Nephron (organoid): ENCODE measurements around the gene MPDU1.
A peak's percentile ranks its signal among the peaks of the same experiment; 100 is the strongest.

Source experiments
- H3K27ac Mint-ChIP-seq, 3 experiments: 2 replicates each; pipeline ENCODE4 v1.8.0; 2020; ENCODE audit warnings: mixed read lengths in 3 of 3, mild to moderate bottlenecking in 2 of 3, moderate library complexity in 1 of 3
- H3K27me3 Mint-ChIP-seq: 2 replicates; pipeline ENCODE4 v1.8.0; 2021; ENCODE audit warnings: low read depth, mild to moderate bottlenecking, moderate library complexity, mixed read lengths
- H3K36me3 Mint-ChIP-seq: 2 replicates; pipeline ENCODE4 v1.8.0; 2020; ENCODE audit warnings: low read depth, mixed read lengths
- H3K4me1 Mint-ChIP-seq: 2 replicates; pipeline ENCODE4 v1.8.0; 2020; ENCODE audit warnings: mixed read lengths
- H3K4me3 Mint-ChIP-seq, 3 experiments: 2 replicates each; pipeline ENCODE4 v1.8.0; 2020; ENCODE audit warnings: mild to moderate bottlenecking in 3 of 3, mixed read lengths in 3 of 3, moderate library complexity in 2 of 3
- H3K9me3 Mint-ChIP-seq: 2 replicates; pipeline ENCODE4 v1.8.0; 2020; ENCODE audit warnings: mixed read lengths
- TF ChIP-seq, protein P1 (sequence below), 3 experiments: fragments of 200-600 bp; sonication (generic); IDR thresholded peaks; one replicate each; pipeline ENCODE4 v1.5.0; 2021; ENCODE audit warnings: antibody characterized with exemption in 3 of 3; ENCODE audit not compliant: unreplicated experiment in 3 of 3

MPDU1 gene

DNA sequence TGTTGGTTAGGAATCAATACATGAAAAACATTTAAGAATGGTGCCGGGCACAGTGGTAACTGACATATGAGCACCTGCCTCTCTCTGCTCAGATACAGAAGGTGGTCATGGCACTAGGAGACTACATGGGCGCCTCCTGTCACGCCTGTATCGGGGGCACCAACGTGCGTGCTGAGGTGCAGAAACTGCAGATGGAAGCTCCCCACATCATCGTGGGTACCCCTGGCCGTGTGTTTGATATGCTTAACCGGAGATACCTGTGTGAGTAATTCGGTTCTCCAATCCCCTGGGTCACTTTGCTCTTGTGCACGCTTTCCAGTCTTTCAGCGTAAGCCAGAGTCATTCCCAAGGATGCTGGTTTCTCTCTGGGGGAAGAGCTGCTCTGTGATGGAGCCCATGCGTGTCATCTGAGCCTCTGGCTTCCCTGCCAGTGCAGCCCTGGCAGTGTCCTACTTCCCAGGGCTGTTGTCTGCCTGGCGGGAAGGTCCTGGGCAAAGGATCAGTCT lies 7.2 kb upstream of the MPDU1 start:
- Mint-ChIP-seq H3K27ac (peak overlapping the region; percentile 51 to 80 (median 52)), H3K4me3 (peak overlapping the region; percentile 63 to 75 (median 74)), H3K27me3 (no peaks in the 10 kb centered on the region), H3K36me3 (peaks cover 80% of the 10 kb centered on the region), H3K4me1 (peaks cover 69% of the 10 kb centered on the region), H3K9me3 (peaks cover 2% of the 10 kb centered on the region)
- TF ChIP-seq, protein P1, sequence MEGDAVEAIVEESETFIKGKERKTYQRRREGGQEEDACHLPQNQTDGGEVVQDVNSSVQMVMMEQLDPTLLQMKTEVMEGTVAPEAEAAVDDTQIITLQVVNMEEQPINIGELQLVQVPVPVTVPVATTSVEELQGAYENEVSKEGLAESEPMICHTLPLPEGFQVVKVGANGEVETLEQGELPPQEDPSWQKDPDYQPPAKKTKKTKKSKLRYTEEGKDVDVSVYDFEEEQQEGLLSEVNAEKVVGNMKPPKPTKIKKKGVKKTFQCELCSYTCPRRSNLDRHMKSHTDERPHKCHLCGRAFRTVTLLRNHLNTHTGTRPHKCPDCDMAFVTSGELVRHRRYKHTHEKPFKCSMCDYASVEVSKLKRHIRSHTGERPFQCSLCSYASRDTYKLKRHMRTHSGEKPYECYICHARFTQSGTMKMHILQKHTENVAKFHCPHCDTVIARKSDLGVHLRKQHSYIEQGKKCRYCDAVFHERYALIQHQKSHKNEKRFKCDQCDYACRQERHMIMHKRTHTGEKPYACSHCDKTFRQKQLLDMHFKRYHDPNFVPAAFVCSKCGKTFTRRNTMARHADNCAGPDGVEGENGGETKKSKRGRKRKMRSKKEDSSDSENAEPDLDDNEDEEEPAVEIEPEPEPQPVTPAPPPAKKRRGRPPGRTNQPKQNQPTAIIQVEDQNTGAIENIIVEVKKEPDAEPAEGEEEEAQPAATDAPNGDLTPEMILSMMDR (IDR thresholded peaks at IDR 0.05; ENCODE audit: unreplicated experiment in 3 of 3): no peak

DNA sequence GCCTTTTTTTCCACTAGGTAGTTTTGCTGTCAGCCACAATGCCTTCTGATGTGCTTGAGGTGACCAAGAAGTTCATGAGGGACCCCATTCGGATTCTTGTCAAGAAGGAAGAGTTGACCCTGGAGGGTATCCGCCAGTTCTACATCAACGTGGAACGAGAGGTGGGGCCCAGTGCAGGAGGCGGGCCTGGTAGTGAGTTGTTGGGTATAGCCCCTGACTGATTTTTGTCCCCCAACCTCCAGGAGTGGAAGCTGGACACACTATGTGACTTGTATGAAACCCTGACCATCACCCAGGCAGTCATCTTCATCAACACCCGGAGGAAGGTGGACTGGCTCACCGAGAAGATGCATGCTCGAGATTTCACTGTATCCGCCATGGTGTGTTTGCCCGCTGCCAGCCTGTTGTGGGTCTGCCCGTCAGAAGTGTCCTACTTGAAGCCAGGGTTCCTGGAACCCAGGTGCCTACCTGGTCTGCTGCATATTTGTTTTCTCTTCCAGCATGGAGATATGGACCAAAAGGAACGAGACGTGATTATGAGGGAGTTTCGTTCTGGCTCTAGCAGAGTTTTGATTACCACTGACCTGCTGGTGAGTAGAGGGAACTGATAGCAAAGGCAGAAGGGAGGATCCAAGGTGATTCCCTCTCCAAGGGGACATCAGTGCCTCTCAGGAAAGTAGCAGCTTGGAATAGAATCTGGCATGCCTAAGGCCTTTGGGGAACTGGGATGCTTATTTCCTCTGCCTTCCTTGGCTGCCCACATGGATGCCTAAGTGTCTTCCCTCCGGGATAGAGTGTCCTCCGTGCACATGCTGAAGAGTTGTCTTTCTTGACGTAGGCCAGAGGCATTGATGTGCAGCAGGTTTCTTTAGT lies 6.1 kb upstream of the MPDU1 start:
- peaks cover 67% of the 10 kb centered on the region for H3K4me1 Mint-ChIP-seq
- peaks cover 75% of the 10 kb centered on the region for H3K36me3 Mint-ChIP-seq
- H3K4me3 Mint-ChIP-seq: peak overlapping the region; percentile 34 to 75 (median 74)
- H3K27me3 Mint-ChIP-seq: peaks cover 4% of the 10 kb centered on the region
- H3K27ac Mint-ChIP-seq: peak overlapping the region; percentile 51 to 80 (median 52)
- TF ChIP-seq, protein P1 (IDR thresholded peaks at IDR 0.05; ENCODE audit: unreplicated experiment in 3 of 3): no peak
- H3K9me3 Mint-ChIP-seq: peaks cover 2% of the 10 kb centered on the region

DNA sequence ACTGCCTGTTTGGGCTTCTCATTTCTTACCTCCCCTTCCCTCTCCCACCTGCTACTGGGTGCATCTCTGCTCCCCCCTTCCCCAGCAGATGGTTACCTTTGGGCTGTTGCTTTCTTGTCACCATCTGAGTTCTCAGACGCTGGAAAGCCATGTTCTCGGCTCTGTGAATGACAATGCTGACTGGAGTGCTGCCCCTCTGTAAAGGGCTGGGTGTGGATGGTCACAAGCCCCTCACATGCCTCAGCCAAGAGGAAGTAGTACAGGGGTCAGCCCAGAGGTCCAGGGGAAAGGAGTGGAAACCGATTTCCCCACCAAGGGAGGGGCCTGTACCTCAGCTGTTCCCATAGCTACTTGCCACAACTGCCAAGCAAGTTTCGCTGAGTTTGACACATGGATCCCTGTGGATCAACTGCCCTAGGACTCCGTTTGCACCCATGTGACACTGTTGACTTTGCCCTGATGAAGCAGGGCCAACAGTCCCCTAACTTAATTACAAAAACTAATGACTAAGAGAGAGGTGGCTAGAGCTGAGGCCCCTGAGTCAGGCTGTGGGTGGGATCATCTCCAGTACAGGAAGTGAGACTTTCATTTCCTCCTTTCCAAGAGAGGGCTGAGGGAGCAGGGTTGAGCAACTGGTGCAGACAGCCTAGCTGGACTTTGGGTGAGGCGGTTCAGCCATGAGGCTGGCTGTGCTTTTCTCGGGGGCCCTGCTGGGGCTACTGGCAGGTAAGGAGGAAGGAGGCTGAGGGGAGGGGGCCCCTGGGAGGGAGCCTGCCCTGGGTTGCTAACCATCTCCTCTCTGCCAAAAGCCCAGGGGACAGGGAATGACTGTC lies 4.4 kb upstream of the MPDU1 start, which contains the start of gene CD68:
TSS of gene CD68 (plus strand) at position 638 of the 833 bp plus-strand sequence. CDS start at position 678, 40 bp downstream.
- peak within 1 kb of the TSS; percentile 95 to 98 (median 97) for H3K27ac Mint-ChIP-seq
- TF ChIP-seq, protein P1 (IDR thresholded peaks at IDR 0.05; ENCODE audit: unreplicated experiment in 3 of 3): no peak
- no peaks in the 10 kb centered on the region for H3K9me3 Mint-ChIP-seq
- H3K36me3 Mint-ChIP-seq: peaks cover 65% of the 10 kb centered on the region
- peaks cover 4% of the 10 kb centered on the region for H3K27me3 Mint-ChIP-seq
- H3K4me1 Mint-ChIP-seq: peaks cover 70% of the 10 kb centered on the region
- H3K4me3 Mint-ChIP-seq: peak within 1 kb of the TSS; percentile 47 to 79 (median 69)

DNA sequence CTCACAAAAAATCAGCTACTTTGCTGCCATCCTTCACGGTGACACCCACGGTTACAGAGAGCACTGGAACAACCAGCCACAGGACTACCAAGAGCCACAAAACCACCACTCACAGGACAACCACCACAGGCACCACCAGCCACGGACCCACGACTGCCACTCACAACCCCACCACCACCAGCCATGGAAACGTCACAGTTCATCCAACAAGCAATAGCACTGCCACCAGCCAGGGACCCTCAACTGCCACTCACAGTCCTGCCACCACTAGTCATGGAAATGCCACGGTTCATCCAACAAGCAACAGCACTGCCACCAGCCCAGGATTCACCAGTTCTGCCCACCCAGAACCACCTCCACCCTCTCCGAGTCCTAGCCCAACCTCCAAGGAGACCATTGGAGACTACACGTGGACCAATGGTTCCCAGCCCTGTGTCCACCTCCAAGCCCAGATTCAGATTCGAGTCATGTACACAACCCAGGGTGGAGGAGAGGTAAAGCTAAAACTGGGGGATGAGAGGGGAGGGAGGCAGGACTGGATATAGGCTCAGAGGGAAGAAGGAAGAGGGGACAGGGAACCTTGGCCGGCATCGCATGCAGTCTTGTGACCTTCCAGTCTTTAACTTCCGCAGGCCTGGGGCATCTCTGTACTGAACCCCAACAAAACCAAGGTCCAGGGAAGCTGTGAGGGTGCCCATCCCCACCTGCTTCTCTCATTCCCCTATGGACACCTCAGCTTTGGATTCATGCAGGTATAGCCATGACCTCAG lies 3.6 kb upstream of the MPDU1 start:
- H3K27ac Mint-ChIP-seq: peak overlapping the region; percentile 93 to 97 (median 95)

More for the DNA sequence above, 3.6 kb upstream of the MPDU1 start:
- TF ChIP-seq, protein P1 (IDR thresholded peaks at IDR 0.05; ENCODE audit: unreplicated experiment in 3 of 3): no peak
- Mint-ChIP-seq H3K4me3 (peak overlapping the region; percentile 8 to 47 (median 37)), H3K4me1 (peaks cover 70% of the 10 kb centered on the region), H3K36me3 (peaks cover 60% of the 10 kb centered on the region), H3K9me3 (no peaks in the 10 kb centered on the region), H3K27me3 (peaks cover 4% of the 10 kb centered on the region)
